ENCODE results near the gene AP3D1.

DNA sequence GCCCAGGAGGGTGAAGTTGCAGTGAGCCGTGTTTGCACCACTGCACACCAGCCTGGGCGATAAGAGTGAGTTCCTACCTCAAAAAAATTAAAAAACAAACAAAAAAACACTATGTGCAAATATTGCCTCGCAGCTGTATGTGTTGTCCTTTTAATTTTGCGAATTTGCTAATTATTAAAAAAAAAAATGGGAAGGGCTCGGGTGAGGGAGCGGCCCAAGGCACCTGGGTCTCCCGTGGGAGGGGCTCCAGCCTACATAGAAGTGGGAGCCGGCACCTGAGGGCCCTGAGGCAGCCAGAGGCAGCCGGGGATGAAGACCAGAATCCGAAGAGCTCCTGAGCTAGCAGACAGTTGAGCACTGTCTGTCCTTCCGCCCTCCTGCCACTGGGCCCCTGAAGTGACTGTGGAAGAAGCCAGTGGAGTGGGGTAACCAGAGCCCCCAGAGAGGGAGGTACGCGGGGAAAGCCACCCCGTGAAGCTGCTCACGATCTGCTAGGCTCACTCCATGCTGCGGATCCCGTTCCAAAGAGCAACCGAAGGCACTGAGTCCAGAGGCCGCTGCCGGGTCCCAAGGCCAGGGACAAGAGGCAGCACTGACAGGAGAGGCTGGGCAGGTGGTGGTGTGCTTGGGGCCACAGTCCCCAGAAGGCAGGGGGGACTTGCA, 48.2 kb downstream of the AP3D1 start:
- TF ChIP-seq, protein P1, sequence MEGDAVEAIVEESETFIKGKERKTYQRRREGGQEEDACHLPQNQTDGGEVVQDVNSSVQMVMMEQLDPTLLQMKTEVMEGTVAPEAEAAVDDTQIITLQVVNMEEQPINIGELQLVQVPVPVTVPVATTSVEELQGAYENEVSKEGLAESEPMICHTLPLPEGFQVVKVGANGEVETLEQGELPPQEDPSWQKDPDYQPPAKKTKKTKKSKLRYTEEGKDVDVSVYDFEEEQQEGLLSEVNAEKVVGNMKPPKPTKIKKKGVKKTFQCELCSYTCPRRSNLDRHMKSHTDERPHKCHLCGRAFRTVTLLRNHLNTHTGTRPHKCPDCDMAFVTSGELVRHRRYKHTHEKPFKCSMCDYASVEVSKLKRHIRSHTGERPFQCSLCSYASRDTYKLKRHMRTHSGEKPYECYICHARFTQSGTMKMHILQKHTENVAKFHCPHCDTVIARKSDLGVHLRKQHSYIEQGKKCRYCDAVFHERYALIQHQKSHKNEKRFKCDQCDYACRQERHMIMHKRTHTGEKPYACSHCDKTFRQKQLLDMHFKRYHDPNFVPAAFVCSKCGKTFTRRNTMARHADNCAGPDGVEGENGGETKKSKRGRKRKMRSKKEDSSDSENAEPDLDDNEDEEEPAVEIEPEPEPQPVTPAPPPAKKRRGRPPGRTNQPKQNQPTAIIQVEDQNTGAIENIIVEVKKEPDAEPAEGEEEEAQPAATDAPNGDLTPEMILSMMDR (IDR thresholded peaks at IDR 0.05) = no peak
- no peak for TF ChIP-seq POLR2A (IDR thresholded peaks at IDR 0.05)
